NCI-H1092 treated with DMSO at 0.1 percent for 48 hours (cell line): Measurements from ENCODE around the gene FGF2.
"Not testable (repeated sequence)": the region's sequence is repeated elsewhere in the genome, so short reads cannot be mapped to it uniquely, and the experiment has no call there.

Source experiments
- DNase-seq: peaks from one replicate; lab custom pipeline; 2025; lab: John Stamatoyannopoulos, UW

Gene FGF2

DNA sequence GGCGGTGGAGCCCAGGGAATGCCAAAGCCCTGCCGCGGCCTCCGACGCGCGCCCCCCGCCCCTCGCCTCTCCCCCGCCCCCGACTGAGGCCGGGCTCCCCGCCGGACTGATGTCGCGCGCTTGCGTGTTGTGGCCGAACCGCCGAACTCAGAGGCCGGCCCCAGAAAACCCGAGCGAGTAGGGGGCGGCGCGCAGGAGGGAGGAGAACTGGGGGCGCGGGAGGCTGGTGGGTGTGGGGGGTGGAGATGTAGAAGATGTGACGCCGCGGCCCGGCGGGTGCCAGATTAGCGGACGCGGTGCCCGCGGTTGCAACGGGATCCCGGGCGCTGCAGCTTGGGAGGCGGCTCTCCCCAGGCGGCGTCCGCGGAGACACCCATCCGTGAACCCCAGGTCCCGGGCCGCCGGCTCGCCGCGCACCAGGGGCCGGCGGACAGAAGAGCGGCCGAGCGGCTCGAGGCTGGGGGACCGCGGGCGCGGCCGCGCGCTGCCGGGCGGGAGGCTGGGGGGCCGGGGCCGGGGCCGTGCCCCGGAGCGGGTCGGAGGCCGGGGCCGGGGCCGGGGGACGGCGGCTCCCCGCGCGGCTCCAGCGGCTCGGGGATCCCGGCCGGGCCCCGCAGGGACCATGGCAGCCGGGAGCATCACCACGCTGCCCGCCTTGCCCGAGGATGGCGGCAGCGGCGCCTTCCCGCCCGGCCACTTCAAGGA is at the start of gene FGF2:
Gene FGF2 (plus strand): TSS at position 279 of the 705 bp plus-strand sequence. CDS start 344 bp downstream, at position 623.
- DNase-seq: peak; percentile 36

DNA sequence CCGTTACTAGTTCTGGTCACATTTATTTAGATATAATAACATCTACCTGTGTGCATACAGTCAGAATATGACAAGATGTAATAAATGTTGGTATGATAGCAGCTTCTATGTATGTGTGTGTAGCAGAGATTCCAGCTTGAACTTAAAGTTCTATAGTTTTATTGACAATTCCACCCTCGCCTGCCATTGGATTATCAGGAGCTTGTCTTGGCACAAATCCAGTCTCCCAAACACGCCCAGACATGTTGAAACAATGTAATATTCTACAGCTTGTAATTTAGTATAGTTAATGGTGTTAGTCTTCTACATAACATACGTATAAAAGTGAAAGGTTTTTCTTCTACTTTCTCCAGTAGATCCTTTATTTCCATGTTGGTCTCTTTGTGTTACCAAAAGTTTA is 49.7 kb upstream of the FGF2 start:
- no peak for DNase-seq

DNA sequence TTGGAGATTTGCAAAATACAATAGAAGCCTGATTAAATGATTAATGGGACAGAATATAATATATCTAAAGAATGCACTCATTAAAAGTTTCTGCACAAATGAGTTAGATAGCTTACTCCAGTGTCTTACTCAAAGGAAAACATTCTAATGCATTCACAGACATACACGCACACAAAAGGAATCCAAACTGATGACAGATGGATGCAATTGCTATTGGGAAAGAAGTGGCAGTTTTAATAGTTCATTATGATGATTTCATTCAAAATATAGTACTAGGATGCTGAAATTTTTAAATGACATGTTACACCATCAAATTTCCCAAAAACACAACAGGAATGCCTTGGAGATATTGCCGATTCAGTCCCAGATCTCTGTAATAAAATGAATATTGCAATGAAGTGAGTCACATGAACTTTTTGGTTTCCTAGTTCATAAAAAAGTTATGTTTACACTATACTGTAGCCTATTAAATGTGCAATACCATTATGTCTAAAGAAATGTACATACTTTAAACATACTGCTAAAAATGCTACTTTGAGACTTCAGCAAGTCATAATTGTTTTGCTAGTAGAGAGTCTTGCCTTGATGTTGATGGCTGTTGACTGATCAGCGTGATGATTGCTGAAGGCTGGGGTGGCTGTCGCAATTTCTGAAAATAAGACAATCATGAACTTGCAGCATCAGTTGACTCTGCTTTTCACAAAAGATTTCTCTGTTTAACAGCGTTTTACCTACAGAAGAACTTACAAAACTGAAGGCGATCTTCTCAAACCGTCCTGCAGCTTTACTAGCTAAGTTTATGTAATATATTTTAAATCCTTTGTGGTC is 48.6 kb upstream of the FGF2 start:
- no peak for DNase-seq

DNA sequence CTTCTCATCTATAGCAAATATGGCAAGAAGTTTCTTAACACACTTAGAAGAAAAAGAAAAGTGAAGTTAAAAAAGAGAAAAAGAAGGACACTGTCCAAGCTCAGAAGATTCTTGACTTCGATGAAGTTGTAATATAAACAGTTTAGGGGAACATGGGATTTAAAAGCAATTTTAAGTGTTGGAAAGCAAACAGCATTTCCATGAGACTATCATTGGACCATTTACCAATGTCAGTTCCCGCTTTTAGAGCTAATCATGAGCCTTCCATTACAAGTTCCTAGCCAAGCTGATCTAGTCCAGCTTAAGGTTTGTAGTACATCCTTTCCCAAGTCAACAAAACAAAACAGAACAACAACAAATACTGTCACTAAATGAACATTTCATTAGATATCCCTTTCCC is 45.1 kb upstream of the FGF2 start:
- DNase-seq: no peak

DNA sequence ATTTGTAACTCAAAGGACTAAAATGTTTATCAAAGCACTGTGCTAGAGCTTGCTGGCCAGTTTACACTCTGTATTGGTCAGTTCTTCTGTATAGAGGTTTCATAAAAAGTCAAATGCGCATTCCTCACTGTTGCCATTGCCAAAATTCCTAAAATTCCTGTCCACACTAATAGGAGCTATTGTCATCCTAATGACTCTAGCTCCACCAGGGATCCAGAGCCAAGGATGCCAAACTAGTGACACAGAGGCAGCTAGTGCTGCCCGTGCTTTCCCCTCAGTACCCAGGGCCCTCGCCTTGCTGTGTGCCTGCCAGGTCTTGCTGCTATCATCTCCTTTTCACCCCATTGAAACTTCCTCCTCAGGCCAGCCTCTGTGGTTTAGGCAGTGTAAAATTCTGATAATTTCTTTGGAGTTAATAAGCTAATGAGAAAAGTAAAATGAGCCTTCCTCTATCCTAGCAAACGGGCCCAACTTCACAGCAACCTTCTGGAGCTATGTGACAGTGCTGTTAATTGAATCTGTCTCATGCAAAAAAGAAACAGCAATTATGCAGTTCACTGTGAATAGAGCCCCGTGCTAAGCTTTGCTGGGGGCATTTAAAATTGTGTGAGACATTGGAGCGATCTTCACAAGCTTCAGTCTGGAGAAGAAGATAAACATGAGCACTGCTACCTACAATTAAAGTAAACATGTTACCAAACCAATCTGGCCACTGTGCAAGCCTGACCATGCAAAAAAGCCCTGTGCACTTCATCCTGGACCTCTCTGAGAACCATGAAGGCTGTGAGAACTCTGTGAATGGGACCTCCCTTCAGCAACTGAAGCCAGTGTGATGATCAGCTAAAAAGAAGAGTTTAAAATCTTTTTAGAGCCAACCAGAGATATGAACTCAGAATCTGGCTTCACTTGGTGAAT is 43.1 kb upstream of the FGF2 start:
- no peak for DNase-seq

- no peak for DNase-seq
Observed at GRCh38 chr4:122784261-122784660, 42.4 kb upstream of the FGF2 start.

- DNase-seq: no peak
Observed at GRCh38 chr4:122785099-122785498, 41.5 kb upstream of the FGF2 start.

GRCh38 chr4:122786296-122786695 is 40.3 kb upstream of the FGF2 start:
- DNase-seq: not testable (repeated sequence)

- DNase-seq: not testable (repeated sequence)
Observed at GRCh38 chr4:122786920-122787319, 39.7 kb upstream of the FGF2 start.

- no peak for DNase-seq
Observed at GRCh38 chr4:122787940-122788339, 38.7 kb upstream of the FGF2 start.

GRCh38 chr4:122788935-122789334 is 37.7 kb upstream of the FGF2 start:
- DNase-seq: no peak

DNA sequence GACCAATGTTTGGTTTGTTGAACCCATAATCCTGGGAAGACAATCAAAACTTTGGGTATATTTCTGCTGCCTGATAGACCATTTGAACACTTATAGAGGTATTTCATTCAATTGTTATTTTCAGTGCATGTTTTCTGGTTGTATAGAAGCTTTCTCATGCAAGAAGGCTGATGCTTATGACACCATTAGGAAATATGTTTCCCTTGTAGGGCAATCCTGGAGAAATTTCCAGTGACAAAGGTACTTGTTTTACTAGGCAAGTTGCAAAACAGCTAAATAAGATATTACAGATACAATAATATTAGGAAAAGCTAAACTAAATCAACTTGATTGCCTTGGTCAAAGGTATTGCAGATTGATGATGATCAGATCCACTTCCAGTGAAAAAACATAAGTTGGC is 32.8 kb upstream of the FGF2 start:
- no peak for DNase-seq

- no peak for DNase-seq
Observed at GRCh38 chr4:122796801-122797404, 29.7 kb upstream of the FGF2 start.

DNA sequence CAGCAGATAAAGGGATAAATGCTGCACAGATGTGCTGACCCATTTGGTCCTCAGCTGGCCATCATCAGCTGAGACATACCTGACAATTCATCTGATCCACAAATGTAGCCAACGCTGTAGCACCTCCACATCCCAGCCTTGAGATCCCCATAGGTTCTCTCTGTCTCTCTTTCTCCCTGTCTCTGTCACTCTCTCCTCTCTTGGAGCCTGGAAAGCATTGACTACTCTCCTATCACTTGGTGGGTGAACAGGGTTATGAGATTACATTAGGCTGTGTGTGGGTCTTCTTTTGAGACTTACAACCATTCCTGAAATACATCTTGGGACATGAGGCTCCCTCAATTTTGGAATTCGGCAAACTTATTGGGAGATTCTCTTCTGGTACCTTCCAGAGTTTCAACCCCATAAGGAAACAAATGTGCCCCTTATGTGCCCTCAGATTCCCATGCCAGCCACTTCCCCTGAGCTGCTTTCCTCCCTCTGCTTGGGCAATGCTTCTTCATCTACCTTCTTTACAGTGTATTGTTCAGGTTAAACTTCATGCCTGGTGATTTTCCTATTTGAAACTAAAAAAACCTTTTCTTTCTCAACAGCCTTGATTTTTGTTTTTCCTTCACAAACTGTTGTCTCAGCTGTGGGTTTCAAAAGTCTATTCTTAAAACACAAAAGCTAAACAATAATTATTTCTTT is 29.1 kb upstream of the FGF2 start:
- no peak for DNase-seq

- no peak for DNase-seq
Observed at GRCh38 chr4:122798101-122798500, 28.5 kb upstream of the FGF2 start.

GRCh38 chr4:122798917-122799316 is 27.7 kb upstream of the FGF2 start:
- no peak for DNase-seq

GRCh38 chr4:122803788-122804208 is 22.8 kb upstream of the FGF2 start:
- no peak for DNase-seq

- DNase-seq: no peak
Observed at GRCh38 chr4:122806981-122807679, 19.5 kb upstream of the FGF2 start.

DNA sequence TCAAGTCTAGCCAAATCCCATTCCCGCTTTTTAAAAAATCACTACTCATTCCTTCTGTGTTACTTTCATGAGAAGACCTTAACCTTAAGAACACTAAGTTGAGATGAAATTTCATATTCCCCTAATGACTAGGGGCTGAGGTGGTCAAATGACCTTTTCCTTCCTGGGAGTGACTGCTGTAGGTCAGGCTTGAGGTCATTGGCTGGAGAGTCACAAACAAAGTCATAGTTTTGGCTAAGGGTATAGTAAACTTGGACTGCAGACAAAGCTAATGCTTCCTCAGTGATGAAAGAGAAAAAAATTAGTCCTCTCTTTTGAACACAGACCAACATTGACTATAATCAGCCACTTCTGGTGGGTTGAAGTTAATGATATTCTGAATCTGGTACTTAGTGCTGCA is 16.0 kb upstream of the FGF2 start:
- DNase-seq: no peak

- not testable (repeated sequence) for DNase-seq
Observed at GRCh38 chr4:122811781-122812180, 14.8 kb upstream of the FGF2 start.

DNA sequence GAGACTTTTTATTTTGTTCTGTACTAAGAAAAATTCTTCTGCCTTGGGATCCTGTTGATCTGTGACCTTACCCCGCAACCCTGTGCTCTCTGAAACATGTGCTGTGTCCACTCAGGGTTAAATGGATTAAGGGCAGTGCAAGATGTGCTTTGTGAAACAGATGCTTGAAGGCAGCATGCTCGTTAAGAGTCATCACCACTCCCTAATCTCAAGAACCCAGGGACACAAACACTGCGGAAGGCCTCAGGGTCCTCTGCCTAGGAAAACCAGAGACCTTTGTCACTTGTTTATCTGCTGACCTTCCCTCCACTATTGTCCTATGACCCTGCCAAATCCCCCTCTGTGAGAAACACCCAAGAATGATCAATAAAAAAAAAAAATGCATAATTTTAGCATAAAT is 13.8 kb upstream of the FGF2 start:
- DNase-seq: not testable (repeated sequence)
